ENCODE measurements around the gene RNF11. TPM values are rescaled to one million over a fixed set of nuclear protein-coding genes. Genes with fewer than 3 reads are reported as not detected.

Gene RNF11
- total and polyA plus RNA-seq, 7 donors, result 44.6 to 123 (median 105) TPM

- H3K36me3 ChIP-seq, result no peaks in the 10 kb centered on the region
- peak overlapping the region in 1 of 4 donors; percentile 7 for H3K27ac ChIP-seq
- no peaks in the 10 kb centered on the region for H3K9me3 ChIP-seq
- intact Hi-C loops (cut with DNase I), result loop anchor here (5.0 kb wide), 3 partner anchors 60 to 520 kb away; partner anchors contain the start of gene RNF11
- H3K4me3 ChIP-seq, result peak overlapping the region; percentile 34 to 56 (median 52)
- TF ChIP-seq POLR2AphosphoS5 (IDR thresholded peaks at IDR 0.05), result no peak
- no peak for TF ChIP-seq CTCF (IDR thresholded peaks at IDR 0.05)
- TF ChIP-seq POLR2A (IDR thresholded peaks at IDR 0.05), result no peak
- no peak for TF ChIP-seq EP300 (IDR thresholded peaks at IDR 0.05)
- WGBS, 2 donors, result 72 to 84% methylated on average over 25 of the region's 25 CpGs
- no peak for DNase-seq
- peaks cover 0 to 7% (median 0%) of the 10 kb centered on the region in 3 donors for H3K27me3 ChIP-seq
- peaks cover 0 to 12% (median 9%) of the 10 kb centered on the region in 4 donors for H3K4me1 ChIP-seq
These were observed 61.6 kb downstream of the RNF11 start for GRCh38 chr1:51297401-51298321.

GRCh38 chr1:51298322-51298705, 62.2 kb downstream of the RNF11 start:
- Histone ChIP-seq H3K36me3 (no peaks in the 10 kb centered on the region), H3K4me1 (peaks cover 0 to 12% (median 9%) of the 10 kb centered on the region in 4 donors), H3K9me3 (no peaks in the 10 kb centered on the region), H3K27me3 (peaks cover 0 to 7% (median 0%) of the 10 kb centered on the region in 3 donors), H3K27ac (no peak overlapping the region), H3K4me3 (no peak overlapping the region)
- no peak for TF ChIP-seq CTCF (IDR thresholded peaks at IDR 0.05)
- no peak for DNase-seq
- intact Hi-C loops (cut with DNase I), result loop anchor here (5.0 kb wide), 3 partner anchors 61 to 521 kb away; partner anchors contain the start of gene RNF11
- WGBS, 2 donors, result 95 to 98% methylated on average over 4 of the region's 4 CpGs

- Histone ChIP-seq H3K4me3 (no peak overlapping the region), H3K27me3 (peaks cover 0 to 7% (median 0%) of the 10 kb centered on the region in 3 donors), H3K27ac (no peak overlapping the region), H3K36me3 (no peaks in the 10 kb centered on the region), H3K9me3 (no peaks in the 10 kb centered on the region), H3K4me1 (peaks cover 0 to 12% (median 9%) of the 10 kb centered on the region in 4 donors)
- WGBS, 2 donors, result 90 to 97% methylated on average over 11 of the region's 11 CpGs
- TF ChIP-seq EP300 (IDR thresholded peaks at IDR 0.05) (no peak), CTCF (IDR thresholded peaks at IDR 0.05) (no peak), POLR2A (IDR thresholded peaks at IDR 0.05) (no peak), POLR2AphosphoS5 (IDR thresholded peaks at IDR 0.05) (no peak)
- intact Hi-C loops (cut with DNase I), result loop anchor here (5.0 kb wide), 3 partner anchors 62 to 522 kb away; partner anchors contain the start of gene RNF11
- DNase-seq, result no peak
These were observed 63.3 kb downstream of the RNF11 start for GRCh38 chr1:51299185-51299885.

- peak; percentile 27 for DNase-seq
- Histone ChIP-seq H3K27me3 (peaks cover 0 to 7% (median 0%) of the 10 kb centered on the region in 3 donors), H3K36me3 (no peaks in the 10 kb centered on the region), H3K4me3 (no peak overlapping the region), H3K4me1 (peaks cover 0 to 12% (median 9%) of the 10 kb centered on the region in 4 donors), H3K27ac (no peak overlapping the region), H3K9me3 (no peaks in the 10 kb centered on the region)
- TF ChIP-seq CTCF (IDR thresholded peaks at IDR 0.05) (no peak), POLR2A (IDR thresholded peaks at IDR 0.05) (no peak), EP300 (IDR thresholded peaks at IDR 0.05) (no peak), POLR2AphosphoS5 (IDR thresholded peaks at IDR 0.05) (no peak)
- intact Hi-C loops (cut with DNase I), result loop anchor here (5.0 kb wide), 3 partner anchors 63 to 523 kb away; partner anchors contain the start of gene RNF11
- WGBS, 2 donors, result 83 to 84% methylated on average over 6 of the region's 6 CpGs
These were observed 64.1 kb downstream of the RNF11 start for GRCh38 chr1:51299981-51300670.

Data from sigmoid colon (tissue), 7 donors.